ENCODE measurements around the gene ZFP90.
"Not testable (repeated sequence)": the region's sequence is repeated elsewhere in the genome, so short reads cannot be mapped to it uniquely, and the experiment has no call there.

ZFP90 gene

DNA sequence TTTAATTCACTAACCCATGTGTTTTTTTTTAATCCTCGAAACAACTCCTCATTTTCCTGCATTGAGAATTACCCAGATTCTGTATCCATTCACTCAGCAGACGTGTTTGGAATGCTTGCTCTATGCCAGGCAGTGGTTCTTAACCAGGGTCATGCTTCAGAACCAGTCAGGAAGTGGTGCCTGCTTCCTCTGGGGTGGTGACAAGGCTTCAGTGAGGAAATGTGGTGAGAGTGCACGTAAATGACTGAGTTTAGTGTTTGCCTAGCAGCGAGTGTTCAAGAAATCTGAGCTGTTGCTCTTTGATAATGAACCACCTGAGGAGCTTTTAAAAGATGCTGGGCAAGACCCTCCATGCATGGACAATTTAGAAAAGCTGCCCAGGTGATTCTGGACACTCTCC is 9.9 kb downstream of the ZFP90 start:
- H3K9ac ChIP-seq = no peak overlapping the region
- no peak overlapping the region for H3K27ac ChIP-seq
- H3K4me1 ChIP-seq (ENCODE audit: low read depth, poor library complexity, severe bottlenecking) = no peaks in the 10 kb centered on the region
- no peak overlapping the region for H3K4me2 ChIP-seq
- no peak overlapping the region for H2AFZ ChIP-seq (ENCODE audit: low read depth)
- no peak overlapping the region for H3K4me3 ChIP-seq (IDR thresholded peaks at IDR 0.05; ENCODE audit: insufficient read depth, low read depth, low read length)
- no peaks in the 10 kb centered on the region for H3K79me2 ChIP-seq (ENCODE audit: insufficient read depth, low read depth)
- H3K27me3 ChIP-seq (ENCODE audit: insufficient read depth, low read depth) = no peaks in the 10 kb centered on the region
- TF ChIP-seq, protein P1, sequence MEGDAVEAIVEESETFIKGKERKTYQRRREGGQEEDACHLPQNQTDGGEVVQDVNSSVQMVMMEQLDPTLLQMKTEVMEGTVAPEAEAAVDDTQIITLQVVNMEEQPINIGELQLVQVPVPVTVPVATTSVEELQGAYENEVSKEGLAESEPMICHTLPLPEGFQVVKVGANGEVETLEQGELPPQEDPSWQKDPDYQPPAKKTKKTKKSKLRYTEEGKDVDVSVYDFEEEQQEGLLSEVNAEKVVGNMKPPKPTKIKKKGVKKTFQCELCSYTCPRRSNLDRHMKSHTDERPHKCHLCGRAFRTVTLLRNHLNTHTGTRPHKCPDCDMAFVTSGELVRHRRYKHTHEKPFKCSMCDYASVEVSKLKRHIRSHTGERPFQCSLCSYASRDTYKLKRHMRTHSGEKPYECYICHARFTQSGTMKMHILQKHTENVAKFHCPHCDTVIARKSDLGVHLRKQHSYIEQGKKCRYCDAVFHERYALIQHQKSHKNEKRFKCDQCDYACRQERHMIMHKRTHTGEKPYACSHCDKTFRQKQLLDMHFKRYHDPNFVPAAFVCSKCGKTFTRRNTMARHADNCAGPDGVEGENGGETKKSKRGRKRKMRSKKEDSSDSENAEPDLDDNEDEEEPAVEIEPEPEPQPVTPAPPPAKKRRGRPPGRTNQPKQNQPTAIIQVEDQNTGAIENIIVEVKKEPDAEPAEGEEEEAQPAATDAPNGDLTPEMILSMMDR (conservative IDR thresholded peaks at IDR 0.05; ENCODE audit: low read depth, low read length) = no peak
- no peaks in the 10 kb centered on the region for H4K20me1 ChIP-seq (ENCODE audit: insufficient read depth)
- H3K36me3 ChIP-seq (ENCODE audit: insufficient read depth) = no peaks in the 10 kb centered on the region

DNA sequence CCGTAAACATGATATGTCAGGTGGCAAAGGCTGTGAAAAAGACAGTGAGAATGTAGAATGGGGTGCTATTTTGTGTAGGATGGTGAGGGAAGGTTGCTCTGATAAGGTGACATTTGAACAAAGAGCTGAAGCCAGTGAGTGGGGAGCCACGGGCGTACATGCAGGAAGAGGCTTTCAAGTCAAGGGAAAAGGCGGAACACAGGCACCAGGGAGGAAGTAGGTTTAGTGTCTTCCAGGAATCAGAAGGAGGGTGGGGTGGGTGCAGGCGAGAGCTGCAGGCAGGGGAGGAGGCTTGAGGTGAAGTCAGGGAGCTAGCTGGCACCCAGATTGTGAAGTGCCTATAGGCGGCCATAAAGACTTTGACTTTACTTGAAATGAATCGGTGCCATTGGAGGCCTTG is 14.1 kb downstream of the ZFP90 start:
- H3K27ac ChIP-seq = no peak overlapping the region
- no peaks in the 10 kb centered on the region for H3K79me2 ChIP-seq (ENCODE audit: insufficient read depth, low read depth)
- H3K4me3 ChIP-seq (IDR thresholded peaks at IDR 0.05; ENCODE audit: insufficient read depth, low read depth, low read length) = no peak overlapping the region
- H3K4me2 ChIP-seq = no peak overlapping the region
- no peaks in the 10 kb centered on the region for H3K36me3 ChIP-seq (ENCODE audit: insufficient read depth)
- H3K27me3 ChIP-seq (ENCODE audit: insufficient read depth, low read depth) = no peaks in the 10 kb centered on the region
- no peaks in the 10 kb centered on the region for H4K20me1 ChIP-seq (ENCODE audit: insufficient read depth)
- H3K4me1 ChIP-seq (ENCODE audit: low read depth, poor library complexity, severe bottlenecking) = no peaks in the 10 kb centered on the region
- TF ChIP-seq, protein P1 (conservative IDR thresholded peaks at IDR 0.05; ENCODE audit: low read depth, low read length) = no peak
- no peak overlapping the region for H2AFZ ChIP-seq (ENCODE audit: low read depth)
- H3K9ac ChIP-seq = no peak overlapping the region

DNA sequence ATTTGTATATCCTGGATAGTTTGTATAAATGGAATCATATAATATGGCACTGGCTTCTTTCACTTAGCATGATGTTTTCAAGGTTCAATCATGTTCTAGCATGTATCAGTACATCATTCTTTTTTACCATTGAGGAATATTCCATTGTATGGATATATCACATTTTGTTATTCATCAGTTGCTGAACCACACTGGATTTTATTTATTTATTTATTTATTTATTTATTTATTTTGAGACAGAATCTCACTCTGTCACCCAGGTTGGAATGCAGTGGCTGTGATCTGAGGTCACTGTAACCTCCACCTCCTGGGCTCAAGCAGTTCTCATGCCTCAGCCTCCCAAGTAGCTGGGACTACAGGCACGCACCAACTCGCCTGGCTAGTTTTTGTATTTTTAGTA is 21.2 kb downstream of the ZFP90 start:
- H3K36me3 ChIP-seq (ENCODE audit: insufficient read depth); H3K27me3 ChIP-seq (ENCODE audit: insufficient read depth, low read depth); H3K79me2 ChIP-seq (ENCODE audit: insufficient read depth, low read depth); H3K9ac ChIP-seq; H4K20me1 ChIP-seq (ENCODE audit: insufficient read depth); H3K27ac ChIP-seq; H2AFZ ChIP-seq (ENCODE audit: low read depth); H3K4me3 ChIP-seq (IDR thresholded peaks at IDR 0.05; ENCODE audit: insufficient read depth, low read depth, low read length); H3K4me1 ChIP-seq (ENCODE audit: low read depth, poor library complexity, severe bottlenecking); H3K4me2 ChIP-seq: not testable (repeated sequence)

DNA sequence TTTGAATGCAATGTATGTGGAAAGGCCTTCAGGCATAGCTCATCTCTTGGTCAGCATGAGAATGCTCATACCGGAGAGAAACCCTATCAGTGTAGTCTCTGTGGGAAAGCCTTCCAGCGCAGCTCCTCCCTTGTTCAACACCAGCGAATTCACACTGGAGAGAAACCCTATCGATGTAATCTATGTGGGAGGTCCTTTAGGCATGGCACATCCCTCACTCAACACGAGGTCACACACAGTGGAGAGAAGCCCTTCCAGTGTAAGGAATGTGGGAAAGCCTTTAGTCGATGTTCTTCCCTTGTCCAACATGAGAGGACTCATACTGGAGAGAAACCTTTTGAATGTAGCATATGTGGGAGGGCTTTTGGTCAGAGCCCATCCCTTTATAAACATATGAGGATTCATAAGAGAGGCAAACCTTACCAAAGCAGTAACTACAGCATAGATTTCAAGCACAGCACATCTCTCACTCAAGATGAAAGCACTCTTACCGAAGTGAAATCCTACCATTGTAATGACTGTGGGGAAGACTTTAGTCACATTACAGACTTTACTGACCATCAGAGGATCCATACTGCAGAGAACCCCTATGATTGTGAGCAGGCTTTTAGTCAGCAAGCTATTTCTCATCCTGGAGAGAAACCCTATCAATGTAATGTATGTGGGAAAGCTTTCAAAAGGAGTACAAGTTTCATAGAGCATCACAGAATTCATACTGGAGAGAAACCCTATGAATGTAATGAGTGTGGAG is 24.7 kb downstream of the ZFP90 start:
- H3K4me3 ChIP-seq (IDR thresholded peaks at IDR 0.05; ENCODE audit: insufficient read depth, low read depth, low read length) = no peak overlapping the region
- H3K36me3 ChIP-seq (ENCODE audit: insufficient read depth) = peaks cover 3% of the 10 kb centered on the region
- no peaks in the 10 kb centered on the region for H3K79me2 ChIP-seq (ENCODE audit: insufficient read depth, low read depth)
- TF ChIP-seq, protein P1 (conservative IDR thresholded peaks at IDR 0.05; ENCODE audit: low read depth, low read length) = no peak
- H3K9ac ChIP-seq = no peak overlapping the region
- no peaks in the 10 kb centered on the region for H3K27me3 ChIP-seq (ENCODE audit: insufficient read depth, low read depth)
- H2AFZ ChIP-seq (ENCODE audit: low read depth) = no peak overlapping the region
- H4K20me1 ChIP-seq (ENCODE audit: insufficient read depth) = no peaks in the 10 kb centered on the region
- H3K4me2 ChIP-seq = no peak overlapping the region
- no peak overlapping the region for H3K27ac ChIP-seq
- H3K4me1 ChIP-seq (ENCODE audit: low read depth, poor library complexity, severe bottlenecking) = no peaks in the 10 kb centered on the region

DNA sequence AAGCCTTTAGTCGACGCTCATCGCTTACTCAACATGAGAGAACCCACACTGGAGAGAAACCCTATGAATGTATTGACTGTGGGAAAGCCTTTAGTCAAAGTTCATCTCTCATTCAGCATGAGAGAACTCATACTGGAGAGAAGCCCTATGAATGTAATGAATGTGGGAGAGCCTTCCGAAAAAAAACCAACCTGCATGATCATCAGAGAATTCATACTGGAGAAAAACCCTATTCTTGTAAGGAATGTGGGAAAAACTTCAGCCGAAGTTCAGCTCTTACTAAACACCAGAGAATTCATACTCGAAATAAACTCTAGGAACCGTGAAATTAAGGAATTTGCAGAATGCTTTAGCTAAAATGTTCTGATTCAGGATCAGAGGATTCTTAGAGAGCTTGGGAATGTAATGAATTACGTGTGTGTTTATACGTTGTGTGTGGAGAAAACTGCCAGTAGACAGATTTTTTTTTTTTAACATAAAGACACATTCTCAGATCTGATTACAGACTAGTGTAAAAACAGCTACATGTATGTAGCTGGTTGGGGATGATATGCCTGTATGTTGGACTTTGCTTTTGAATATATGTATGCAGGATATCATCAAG is 25.4 kb downstream of the ZFP90 start:
- Histone ChIP-seq H3K4me3 (IDR thresholded peaks at IDR 0.05; ENCODE audit: insufficient read depth, low read depth, low read length) (no peak overlapping the region), H2AFZ (ENCODE audit: low read depth) (no peak overlapping the region), H3K4me2 (no peak overlapping the region), H3K36me3 (ENCODE audit: insufficient read depth) (peaks cover 3% of the 10 kb centered on the region), H3K27me3 (ENCODE audit: insufficient read depth, low read depth) (no peaks in the 10 kb centered on the region), H4K20me1 (ENCODE audit: insufficient read depth) (no peaks in the 10 kb centered on the region), H3K79me2 (ENCODE audit: insufficient read depth, low read depth) (no peaks in the 10 kb centered on the region), H3K9ac (no peak overlapping the region), H3K4me1 (ENCODE audit: low read depth, poor library complexity, severe bottlenecking) (no peaks in the 10 kb centered on the region), H3K27ac (no peak overlapping the region)
- TF ChIP-seq, protein P1 (conservative IDR thresholded peaks at IDR 0.05; ENCODE audit: low read depth, low read length) = no peak

Data from KMS-11 (cell line).